A673 (cell line): ENCODE data around the gene CFAP43. TPM values are rescaled to one million over a fixed set of nuclear protein-coding genes. Genes with fewer than 3 reads are reported as not detected.

Experiments
- BruUV-seq: library from RNA; stranded (reverse); fragments of 400-500 nt; replicated peaks from 2 replicates; lab custom pipeline; 2021; lab: Mats Ljungman, UMichigan
- CTCF ChIA-PET: fragments of 300-600 bp; sonication (Branson Sonifier 250); formaldehyde crosslinking; loops from one replicate; lab custom pipeline; 2022; ENCODE audit warnings: antibody characterized with exemption; lab: Charles Lee
- POLR2A ChIA-PET: fragments of 300-600 bp; sonication (Branson Sonifier 250); formaldehyde crosslinking; loops from one replicate; lab custom pipeline; 2022; ENCODE audit warnings: antibody characterized with exemption; ENCODE audit not compliant: low non-redundant PET; lab: Charles Lee
- DNase-seq: peaks from one replicate; pipeline ENCODE4 v3.0.0-alpha.2; 2015; ENCODE audit warnings: low spot score
- H3K27ac ChIP-seq: fragments of 200-600 bp; sonication (generic); 2 replicates; pipeline ENCODE4 v1.5.1; 2016; ENCODE audit warnings: mixed run types, low read depth, mild to moderate bottlenecking, mixed read lengths, antibody characterized with exemption, low read length; ENCODE audit not compliant: poor library complexity, severe bottlenecking
- H3K27me3 ChIP-seq: fragments of 200-600 bp; sonication (generic); replicated peaks from 2 replicates; pipeline ENCODE4 v1.6.1; 2017; ENCODE audit warnings: mixed run types, low read depth, mild to moderate bottlenecking, mixed read lengths, antibody characterized with exemption, low read length; ENCODE audit not compliant: insufficient read depth, poor library complexity
- H3K36me3 ChIP-seq: fragments of 200-600 bp; sonication (generic); 2 replicates; pipeline ENCODE4 v1.6.1; 2016; ENCODE audit warnings: mixed run types, mild to moderate bottlenecking, mixed read lengths, antibody characterized with exemption, low read length; ENCODE audit not compliant: insufficient read depth, poor library complexity, severe bottlenecking
- H3K4me1 ChIP-seq: fragments of 200-600 bp; sonication (generic); 2 replicates; pipeline ENCODE4 v1.6.1; 2017; ENCODE audit warnings: mixed run types, mild to moderate bottlenecking, mixed read lengths, antibody characterized with exemption, low read length; ENCODE audit not compliant: insufficient read depth, poor library complexity, severe bottlenecking
- H3K4me3 ChIP-seq: fragments of 200-600 bp; sonication (generic); 2 replicates; pipeline ENCODE4 v1.5.1; 2016; ENCODE audit warnings: low read depth, mixed run types, mild to moderate bottlenecking, mixed read lengths, low read length; ENCODE audit not compliant: poor library complexity, severe bottlenecking
- H3K9me3 ChIP-seq: fragments of 200-600 bp; sonication (generic); 2 replicates; pipeline ENCODE4 v1.6.1; 2016; ENCODE audit warnings: mixed run types, low read depth, mild to moderate bottlenecking, mixed read lengths, antibody characterized with exemption, low read length; ENCODE audit not compliant: poor library complexity, severe bottlenecking
- EZH2 ChIP-seq: fragments of 200-600 bp; sonication (generic); IDR thresholded peaks from 2 replicates; pipeline ENCODE4 v1.6.1; 2017; ENCODE audit warnings: borderline replicate concordance, low read depth, mild to moderate bottlenecking, mixed read lengths, antibody characterized with exemption, low read length; ENCODE audit not compliant: poor library complexity, severe bottlenecking
- intact Hi-C: fragments of 100-400 bp; cut with micrococcal nuclease; formaldehyde crosslinking; loops from one replicate; pipeline ENCODE4 v1.10.0; 2022; ENCODE audit not compliant: unreplicated experiment
- total RNA-seq: library from RNA; stranded (reverse); gene quantifications from 2 replicates; pipeline ENCODE4 v1.2.3, GENCODE V29; 2021
- TF ChIP-seq, protein P1 (sequence below): fragments of 300-800, 200-600 bp; sonication (generic); conservative IDR thresholded peaks from 2 replicates; pipeline ENCODE4 v1.5.1; 2017; ENCODE audit warnings: low read depth, mild to moderate bottlenecking, antibody characterized with exemption, low read length, moderate library complexity, mixed read lengths

The CFAP43 gene
- total RNA-seq, 1 experiment from 2014 or later = 0.13 TPM

GRCh38 chr10:104235801-104236200, 3.6 kb upstream of the CFAP43 start:
- TF ChIP-seq EZH2 = no peak
- TF ChIP-seq, protein P1, sequence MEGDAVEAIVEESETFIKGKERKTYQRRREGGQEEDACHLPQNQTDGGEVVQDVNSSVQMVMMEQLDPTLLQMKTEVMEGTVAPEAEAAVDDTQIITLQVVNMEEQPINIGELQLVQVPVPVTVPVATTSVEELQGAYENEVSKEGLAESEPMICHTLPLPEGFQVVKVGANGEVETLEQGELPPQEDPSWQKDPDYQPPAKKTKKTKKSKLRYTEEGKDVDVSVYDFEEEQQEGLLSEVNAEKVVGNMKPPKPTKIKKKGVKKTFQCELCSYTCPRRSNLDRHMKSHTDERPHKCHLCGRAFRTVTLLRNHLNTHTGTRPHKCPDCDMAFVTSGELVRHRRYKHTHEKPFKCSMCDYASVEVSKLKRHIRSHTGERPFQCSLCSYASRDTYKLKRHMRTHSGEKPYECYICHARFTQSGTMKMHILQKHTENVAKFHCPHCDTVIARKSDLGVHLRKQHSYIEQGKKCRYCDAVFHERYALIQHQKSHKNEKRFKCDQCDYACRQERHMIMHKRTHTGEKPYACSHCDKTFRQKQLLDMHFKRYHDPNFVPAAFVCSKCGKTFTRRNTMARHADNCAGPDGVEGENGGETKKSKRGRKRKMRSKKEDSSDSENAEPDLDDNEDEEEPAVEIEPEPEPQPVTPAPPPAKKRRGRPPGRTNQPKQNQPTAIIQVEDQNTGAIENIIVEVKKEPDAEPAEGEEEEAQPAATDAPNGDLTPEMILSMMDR = no peak
- Histone ChIP-seq H3K27ac (no peak overlapping the region), H3K4me1 (peaks cover 6% of the 10 kb centered on the region), H3K27me3 (peaks cover 31% of the 10 kb centered on the region), H3K36me3 (no peaks in the 10 kb centered on the region), H3K9me3 (no peaks in the 10 kb centered on the region), H3K4me3 (no peak overlapping the region)
- POLR2A ChIA-PET = no interaction called here
- DNase-seq = no peak
- no TSS peak for BruUV-seq
- intact Hi-C loops = no loop called here
- CTCF ChIA-PET = no interaction called here

DNA sequence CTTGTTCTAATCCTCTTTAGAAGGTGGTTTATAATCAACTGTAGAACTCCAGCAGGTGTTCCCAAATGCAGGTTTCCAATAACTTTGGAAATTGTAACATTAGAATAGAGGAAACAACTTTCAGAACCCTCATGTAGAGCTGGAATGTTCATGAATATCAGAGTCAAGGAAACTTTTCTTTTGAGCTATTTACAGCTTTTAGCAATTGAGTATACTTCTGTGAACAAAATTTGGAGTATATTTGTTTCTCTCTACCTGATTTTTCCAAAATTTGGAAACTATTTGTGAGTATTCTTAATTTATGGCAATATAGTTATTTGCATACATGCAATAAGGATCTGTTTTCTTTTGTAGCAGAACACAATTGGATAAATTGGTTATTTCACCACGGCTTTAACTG, 2.8 kb upstream of the CFAP43 start:
- Histone ChIP-seq H3K9me3 (no peaks in the 10 kb centered on the region), H3K27me3 (peaks cover 22% of the 10 kb centered on the region), H3K27ac (no peak overlapping the region), H3K4me3 (no peak overlapping the region), H3K4me1 (peaks cover 6% of the 10 kb centered on the region), H3K36me3 (no peaks in the 10 kb centered on the region)
- POLR2A ChIA-PET = no interaction called here
- CTCF ChIA-PET = no interaction called here
- intact Hi-C loops = no loop called here
- BruUV-seq = no TSS peak
- DNase-seq = no peak
- TF ChIP-seq EZH2 = no peak

DNA sequence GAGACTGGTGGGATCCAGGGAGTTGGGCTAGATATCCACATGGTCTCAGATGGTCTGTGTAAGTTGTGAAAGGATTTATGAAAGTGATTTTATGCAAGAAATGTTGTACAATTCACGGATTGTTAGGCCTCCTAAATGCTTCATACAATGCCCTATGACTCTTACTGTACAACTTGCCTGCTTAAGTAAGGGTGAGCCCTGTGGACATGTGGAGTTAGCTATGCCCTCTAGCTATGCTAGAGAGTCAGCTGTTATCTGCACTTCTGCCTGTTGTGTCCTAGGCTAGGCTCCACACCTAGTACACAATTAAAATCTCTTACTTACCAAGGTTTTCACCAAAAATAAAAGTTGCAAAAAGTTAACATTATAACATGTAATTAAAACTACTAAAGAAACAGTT, 1.7 kb upstream of the CFAP43 start:
- CTCF ChIA-PET = no interaction called here
- intact Hi-C loops = no loop called here

More for the DNA sequence above, 1.7 kb upstream of the CFAP43 start:
- no peak overlapping the region for H3K27ac ChIP-seq
- no TSS peak for BruUV-seq
- no peak for DNase-seq
- no peak overlapping the region for H3K4me3 ChIP-seq
- no peaks in the 10 kb centered on the region for H3K9me3 ChIP-seq
- H3K36me3 ChIP-seq = no peaks in the 10 kb centered on the region
- POLR2A ChIA-PET = no interaction called here
- H3K4me1 ChIP-seq = peaks cover 6% of the 10 kb centered on the region
- peaks cover 11% of the 10 kb centered on the region for H3K27me3 ChIP-seq
- TF ChIP-seq, protein P1 = no peak
- TF ChIP-seq EZH2 = no peak
